ENCODE measurements around the gene CCR5AS.
A peak's percentile ranks its signal among the peaks of the same experiment; 100 is the strongest.

Gene CCR5AS

DNA sequence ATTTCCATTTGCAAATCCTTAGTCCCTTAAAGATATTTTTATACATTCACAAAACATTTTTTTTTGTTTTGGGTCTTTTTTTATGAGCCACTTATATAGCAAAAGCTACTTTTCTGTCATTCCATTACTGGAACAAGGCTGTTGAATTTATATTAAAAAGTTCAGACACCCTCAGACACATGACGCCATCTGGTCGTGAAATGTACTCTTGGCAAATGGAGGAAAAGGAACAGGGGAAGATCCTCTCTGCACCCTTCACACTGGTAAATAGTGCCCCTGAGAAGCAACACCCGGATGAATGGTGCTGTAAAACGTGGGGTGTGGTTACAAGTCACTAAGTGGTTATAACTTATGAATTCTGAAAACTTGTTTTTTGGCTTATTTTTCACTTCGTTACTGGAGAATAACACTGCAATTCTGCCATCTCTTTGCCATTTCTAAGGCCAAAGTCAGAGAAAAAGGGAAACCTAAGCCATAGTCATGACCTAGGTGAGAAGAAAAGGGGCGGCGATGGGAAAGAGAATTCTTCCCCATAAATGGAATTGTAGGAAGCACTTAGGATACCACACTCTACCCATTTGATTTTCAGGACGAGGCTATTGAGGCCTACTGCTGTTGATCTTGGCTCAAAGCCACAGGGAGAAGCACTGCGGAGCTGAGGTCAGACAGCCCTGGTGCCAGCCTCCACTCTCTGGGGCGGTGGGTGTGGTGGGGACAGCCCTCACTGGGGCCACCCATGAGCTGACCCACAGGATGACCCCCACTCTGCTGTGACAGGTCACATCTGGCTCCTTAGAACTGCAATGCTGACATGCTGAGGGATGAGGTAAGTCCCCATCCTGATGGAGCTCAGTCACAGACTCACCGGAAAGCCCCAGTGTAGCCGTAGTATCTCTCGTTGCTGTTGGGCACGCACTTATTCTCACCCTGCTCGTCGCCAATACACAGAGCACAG, 36.0 kb upstream of the CCR5AS start:
- no peak for TF ChIP-seq POLR2A (IDR thresholded peaks at IDR 0.05)
- TF ChIP-seq EP300 (IDR thresholded peaks at IDR 0.05), result no peak
- TF ChIP-seq POLR2AphosphoS5 (IDR thresholded peaks at IDR 0.05), result no peak
- TF ChIP-seq, protein P1, sequence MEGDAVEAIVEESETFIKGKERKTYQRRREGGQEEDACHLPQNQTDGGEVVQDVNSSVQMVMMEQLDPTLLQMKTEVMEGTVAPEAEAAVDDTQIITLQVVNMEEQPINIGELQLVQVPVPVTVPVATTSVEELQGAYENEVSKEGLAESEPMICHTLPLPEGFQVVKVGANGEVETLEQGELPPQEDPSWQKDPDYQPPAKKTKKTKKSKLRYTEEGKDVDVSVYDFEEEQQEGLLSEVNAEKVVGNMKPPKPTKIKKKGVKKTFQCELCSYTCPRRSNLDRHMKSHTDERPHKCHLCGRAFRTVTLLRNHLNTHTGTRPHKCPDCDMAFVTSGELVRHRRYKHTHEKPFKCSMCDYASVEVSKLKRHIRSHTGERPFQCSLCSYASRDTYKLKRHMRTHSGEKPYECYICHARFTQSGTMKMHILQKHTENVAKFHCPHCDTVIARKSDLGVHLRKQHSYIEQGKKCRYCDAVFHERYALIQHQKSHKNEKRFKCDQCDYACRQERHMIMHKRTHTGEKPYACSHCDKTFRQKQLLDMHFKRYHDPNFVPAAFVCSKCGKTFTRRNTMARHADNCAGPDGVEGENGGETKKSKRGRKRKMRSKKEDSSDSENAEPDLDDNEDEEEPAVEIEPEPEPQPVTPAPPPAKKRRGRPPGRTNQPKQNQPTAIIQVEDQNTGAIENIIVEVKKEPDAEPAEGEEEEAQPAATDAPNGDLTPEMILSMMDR (IDR thresholded peaks at IDR 0.05), result peak in 3 of 4 experiments; percentile 35 to 55 (median 50)
- Histone ChIP-seq H3K4me1 (no peaks in the 10 kb centered on the region), H3K9me3 (no peaks in the 10 kb centered on the region), H3K4me3 (no peak overlapping the region), H3K27me3 (peaks cover 11% of the 10 kb centered on the region), H3K36me3 (no peaks in the 10 kb centered on the region), H3K27ac (no peak overlapping the region)
- WGBS, 2 donors (ENCODE audit: low coverage in 1 of 2), result 38 to 49% methylated on average over 8 of the region's 16 CpGs
- peak; percentile 10 for ATAC-seq

DNA sequence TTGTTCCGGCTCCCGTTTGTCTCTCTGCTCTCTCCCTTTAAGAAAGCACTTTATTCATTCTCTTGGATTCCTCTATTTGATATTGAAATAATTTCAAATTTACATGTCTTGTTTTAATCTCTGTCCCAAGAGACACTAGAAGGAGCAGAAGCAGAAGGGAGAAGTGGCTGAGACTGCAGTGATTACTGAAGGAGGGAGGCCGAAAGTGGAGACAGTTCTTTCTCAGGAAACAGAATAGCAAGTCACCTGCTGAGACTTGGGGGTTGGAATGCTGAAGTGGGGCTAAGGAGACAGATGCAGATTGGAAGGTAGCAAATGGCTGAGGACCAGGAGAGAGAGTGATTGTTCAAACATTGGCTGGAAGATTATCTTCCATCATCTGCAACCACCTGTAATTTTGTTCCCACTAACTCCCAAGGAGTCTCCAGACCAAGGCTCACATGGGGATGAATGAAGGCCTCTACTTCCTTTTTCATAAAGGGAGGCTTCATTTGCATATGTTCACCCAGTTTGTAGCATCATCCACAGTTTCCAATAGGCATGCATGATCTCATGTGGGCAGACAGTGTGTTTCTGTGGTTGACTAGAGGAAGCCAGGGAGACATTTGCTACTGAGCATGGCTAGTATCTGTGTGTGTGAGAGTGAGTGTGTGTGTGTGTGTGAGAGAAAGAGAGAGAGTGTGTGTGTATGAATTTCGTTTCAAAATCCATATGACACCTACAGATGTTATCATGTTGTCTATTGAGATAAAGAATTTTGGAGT, 33.8 kb upstream of the CCR5AS start:
- H3K27me3 ChIP-seq, result peaks cover 11% of the 10 kb centered on the region
- H3K4me3 ChIP-seq, result no peak overlapping the region
- no peaks in the 10 kb centered on the region for H3K36me3 ChIP-seq
- ATAC-seq, result no peak
- H3K27ac ChIP-seq, result no peak overlapping the region
- TF ChIP-seq, protein P1 (IDR thresholded peaks at IDR 0.05), result no peak
- TF ChIP-seq POLR2A (IDR thresholded peaks at IDR 0.05) (no peak), EP300 (IDR thresholded peaks at IDR 0.05) (no peak), POLR2AphosphoS5 (IDR thresholded peaks at IDR 0.05) (no peak)
- 72 to 87% methylated on average over 4 of the region's 4 CpGs for WGBS, 2 donors (ENCODE audit: low coverage in 1 of 2)
- H3K9me3 ChIP-seq, result no peaks in the 10 kb centered on the region
- no peaks in the 10 kb centered on the region for H3K4me1 ChIP-seq

DNA sequence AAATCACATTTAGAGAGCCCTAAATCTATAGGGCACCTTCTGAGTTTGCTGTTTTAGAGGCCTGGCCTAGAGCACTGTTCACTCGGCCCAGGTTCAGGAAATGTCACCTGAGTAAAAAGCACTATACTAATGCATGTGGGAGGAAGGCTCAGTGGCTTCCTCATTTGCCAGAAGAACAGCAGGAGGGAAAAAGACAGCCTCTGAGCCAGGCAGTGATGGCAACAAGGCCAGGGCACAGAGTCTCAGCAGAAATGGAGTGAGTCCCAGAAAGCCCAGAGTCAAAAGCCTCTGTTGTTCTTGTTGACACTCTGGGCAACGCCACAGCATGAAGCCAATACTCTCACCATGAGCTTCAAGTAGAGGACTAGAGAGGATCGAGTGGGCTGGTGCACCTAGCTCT, 32.0 kb upstream of the CCR5AS start:
- TF ChIP-seq POLR2A (IDR thresholded peaks at IDR 0.05) (no peak), EP300 (IDR thresholded peaks at IDR 0.05) (no peak), POLR2AphosphoS5 (IDR thresholded peaks at IDR 0.05) (no peak)
- TF ChIP-seq, protein P1 (IDR thresholded peaks at IDR 0.05), result no peak
- no peak for ATAC-seq
- Histone ChIP-seq H3K36me3 (no peaks in the 10 kb centered on the region), H3K4me1 (no peaks in the 10 kb centered on the region), H3K27me3 (no peaks in the 10 kb centered on the region), H3K9me3 (no peaks in the 10 kb centered on the region), H3K27ac (no peak overlapping the region), H3K4me3 (no peak overlapping the region)
- WGBS, 2 donors (ENCODE audit: low coverage in 1 of 2), result 63 to 84% methylated on average over 1 to 3 of the region's 3 CpGs

DNA sequence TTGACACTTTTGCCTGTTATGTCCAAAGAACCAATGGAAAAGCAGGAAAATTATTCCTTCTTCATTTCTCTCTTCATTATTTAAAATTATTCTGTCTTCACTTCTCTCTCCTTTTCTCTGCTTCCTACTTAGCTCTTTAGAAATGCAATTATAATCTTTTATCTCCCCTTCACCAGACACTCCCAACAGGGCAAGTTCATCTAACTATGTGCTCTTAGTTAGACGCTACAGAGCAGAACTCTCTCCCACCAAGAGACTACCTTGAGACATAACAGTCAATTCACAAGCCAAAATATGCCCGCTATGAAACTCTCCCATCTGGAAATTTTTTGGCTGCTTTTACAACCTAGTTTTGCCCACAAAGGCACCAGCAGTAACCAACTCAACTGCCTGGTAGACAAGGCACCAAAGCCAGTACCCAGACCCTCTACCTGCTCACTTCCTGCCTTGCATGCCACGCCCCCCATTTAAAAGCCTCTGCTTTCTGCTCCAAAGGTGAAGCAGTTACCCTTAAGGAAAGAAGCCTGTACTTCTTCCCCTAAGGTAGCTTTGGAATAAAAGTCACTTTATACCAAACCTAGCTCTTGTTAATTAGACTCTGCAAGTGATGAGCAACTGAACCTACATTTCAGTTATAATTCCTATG, 28.3 kb upstream of the CCR5AS start:
- H3K36me3 ChIP-seq, result no peaks in the 10 kb centered on the region
- H3K4me3 ChIP-seq, result no peak overlapping the region
- TF ChIP-seq POLR2AphosphoS5 (IDR thresholded peaks at IDR 0.05), result no peak
- TF ChIP-seq, protein P1 (IDR thresholded peaks at IDR 0.05), result no peak
- no peak for TF ChIP-seq POLR2A (IDR thresholded peaks at IDR 0.05)
- TF ChIP-seq EP300 (IDR thresholded peaks at IDR 0.05), result no peak
- WGBS, 2 donors (ENCODE audit: low coverage in 1 of 2), result 80 to 88% methylated on average over 2 to 3 of the region's 3 CpGs
- peaks cover 0 to 12% (median 0%) of the 10 kb centered on the region in 3 donors for H3K9me3 ChIP-seq
- H3K4me1 ChIP-seq, result no peaks in the 10 kb centered on the region
- ATAC-seq, result no peak
- no peaks in the 10 kb centered on the region for H3K27me3 ChIP-seq
- no peak overlapping the region for H3K27ac ChIP-seq
